H9 (cell line): ENCODE measurements around the gene SLC17A2. TPM values are rescaled to one million over a fixed set of nuclear protein-coding genes. Genes with fewer than 3 reads are reported as not detected.

ENCODE experiments used
- DNase-seq: peaks from one replicate; pipeline ENCODE4 v3.0.0-alpha.2; 2017
- H2AFZ ChIP-seq: one replicate; pipeline ENCODE4 v1.6.1; 2013; ENCODE audit warnings: mild to moderate bottlenecking, low read length, control low read depth, moderate library complexity
- H2AK5ac ChIP-seq: 2 replicates; pipeline ENCODE4 v1.6.1; 2013; ENCODE audit warnings: low read length, control low read depth, mixed read lengths; ENCODE audit not compliant: insufficient read length
- H2BK120ac ChIP-seq: one replicate; pipeline ENCODE4 v1.6.1; 2013; ENCODE audit warnings: low read depth, mild to moderate bottlenecking, low read length, control low read depth, inconsistent platforms; ENCODE audit not compliant: poor library complexity, severe bottlenecking
- H2BK12ac ChIP-seq: 2 replicates; pipeline ENCODE4 v1.6.1; 2013; ENCODE audit warnings: low read length, control low read depth, mixed read lengths, low read depth; ENCODE audit not compliant: insufficient read length
- H2BK15ac ChIP-seq: 2 replicates; pipeline ENCODE4 v1.6.1; 2013; ENCODE audit warnings: low read depth, low read length, control low read depth
- H2BK20ac ChIP-seq: one replicate; pipeline ENCODE4 v1.6.1; 2013; ENCODE audit warnings: low read depth, mild to moderate bottlenecking, low read length, control low read depth, inconsistent platforms; ENCODE audit not compliant: poor library complexity, severe bottlenecking
- H2BK5ac ChIP-seq: 2 replicates; pipeline ENCODE4 v1.6.1; 2013; ENCODE audit warnings: low read length, control low read depth, mixed read lengths; ENCODE audit not compliant: insufficient read length
- H3K14ac ChIP-seq: 2 replicates; pipeline ENCODE4 v1.6.1; 2013; ENCODE audit warnings: low read length, control low read depth; ENCODE audit not compliant: insufficient read depth
- H3K18ac ChIP-seq: 2 replicates; pipeline ENCODE4 v1.6.1; 2013; ENCODE audit warnings: low read depth, mild to moderate bottlenecking, mixed read lengths, low read length, control low read depth; ENCODE audit not compliant: insufficient read length
- H3K23ac ChIP-seq: 2 replicates; pipeline ENCODE4 v1.6.1; 2013; ENCODE audit warnings: low read length, control low read depth, mixed read lengths, low read depth; ENCODE audit not compliant: insufficient read length
- H3K23me2 ChIP-seq: 2 replicates; pipeline ENCODE4 v1.6.1; 2013; ENCODE audit warnings: low read depth, mild to moderate bottlenecking, mixed read lengths, low read length, control low read depth; ENCODE audit not compliant: insufficient read length, poor library complexity, severe bottlenecking
- H3K27ac ChIP-seq: 2 replicates; pipeline ENCODE4 v1.5.1; 2013; ENCODE audit warnings: low read length, control low read depth, mixed read lengths, low read depth; ENCODE audit not compliant: insufficient read length
- H3K27me3 ChIP-seq: 2 replicates; pipeline ENCODE4 v1.6.1; 2013; ENCODE audit warnings: low read length, control low read depth, inconsistent platforms; ENCODE audit not compliant: insufficient read depth
- H3K4ac ChIP-seq: 2 replicates; pipeline ENCODE4 v1.6.1; 2013; ENCODE audit warnings: low read depth, mild to moderate bottlenecking, control low read depth, inconsistent platforms, low read length, moderate library complexity
- H3K4me1 ChIP-seq: 2 replicates; pipeline ENCODE4 v1.6.1; 2013; ENCODE audit warnings: low read length, control low read depth, inconsistent platforms; ENCODE audit not compliant: insufficient read depth
- H3K4me2 ChIP-seq: 2 replicates; pipeline ENCODE4 v1.6.1; 2013; ENCODE audit warnings: low read length, control low read depth, mixed read lengths; ENCODE audit not compliant: insufficient read length, insufficient read depth
- H3K56ac ChIP-seq: 2 replicates; pipeline ENCODE4 v1.6.1; 2013; ENCODE audit warnings: low read depth, mild to moderate bottlenecking, mixed read lengths, low read length, control low read depth; ENCODE audit not compliant: insufficient read length
- H3K79me1 ChIP-seq: 2 replicates; pipeline ENCODE4 v1.6.1; 2013; ENCODE audit warnings: low read depth, mild to moderate bottlenecking, moderate library complexity, low read length, control low read depth, inconsistent platforms; ENCODE audit not compliant: insufficient read depth, poor library complexity, severe bottlenecking
- H3K79me2 ChIP-seq: 2 replicates; pipeline ENCODE4 v1.6.1; 2013; ENCODE audit warnings: low read length, control low read depth, inconsistent platforms; ENCODE audit not compliant: insufficient read depth
- H3K9ac ChIP-seq: 2 replicates; pipeline ENCODE4 v1.6.1; 2013; ENCODE audit warnings: low read length, control low read depth, mixed read lengths; ENCODE audit not compliant: insufficient read length; ENCODE audit errors: extremely low read depth
- H3K9me3 ChIP-seq: one replicate; pipeline ENCODE4 v1.6.1; 2013; ENCODE audit warnings: low read depth, low read length, inconsistent platforms; ENCODE audit not compliant: control insufficient read depth
- H3T11ph ChIP-seq: one replicate; pipeline ENCODE4 v1.6.1; 2013; ENCODE audit warnings: mild to moderate bottlenecking, low read length, control low read depth, inconsistent platforms
- H4K20me1 ChIP-seq: one replicate; pipeline ENCODE4 v1.6.1; 2013; ENCODE audit not compliant: control insufficient read depth, insufficient read length, insufficient read depth
- H4K5ac ChIP-seq: 2 replicates; pipeline ENCODE4 v1.6.1; 2013; ENCODE audit warnings: low read depth, mild to moderate bottlenecking, mixed read lengths, low read length, control low read depth; ENCODE audit not compliant: insufficient read length
- H4K8ac ChIP-seq: replicated peaks from 2 replicates; pipeline ENCODE4 v1.6.1; 2013; ENCODE audit warnings: low read length, control low read depth, mixed read lengths, low read depth; ENCODE audit not compliant: insufficient read length
- H4K91ac ChIP-seq: 2 replicates; pipeline ENCODE4 v1.6.1; 2013; ENCODE audit warnings: low read depth, mild to moderate bottlenecking, moderate library complexity, mixed read lengths, low read length, control low read depth; ENCODE audit not compliant: insufficient read length
- H3K27ac Mint-ChIP-seq, 3 experiments: 2 replicates in 2 of 3; 3 replicates in 1 of 3; pipeline ENCODE4 v1.8.0; 2020 to 2021; ENCODE audit warnings: mixed read lengths in 3 of 3, mild to moderate bottlenecking in 1 of 3, moderate library complexity in 1 of 3
- H3K27me3 Mint-ChIP-seq: 2 replicates; pipeline ENCODE4 v1.8.0; 2021; ENCODE audit warnings: low read depth, mild to moderate bottlenecking, moderate library complexity, mixed read lengths
- H3K36me3 Mint-ChIP-seq, 3 experiments: 2 replicates in 2 of 3; 3 replicates in 1 of 3; pipeline ENCODE4 v1.8.0; 2020 to 2021; ENCODE audit warnings: low read depth in 3 of 3, mixed read lengths in 3 of 3; ENCODE audit not compliant: insufficient read depth in 1 of 3
- H3K4me1 Mint-ChIP-seq, 2 experiments: 2 replicates each; pipeline ENCODE4 v1.8.0; 2020; ENCODE audit warnings: mixed read lengths in 2 of 2
- H3K4me3 Mint-ChIP-seq, 2 experiments: 2 replicates in 1 of 2; 3 replicates in 1 of 2; pipeline ENCODE4 v1.8.0; 2020 to 2021; ENCODE audit warnings: mild to moderate bottlenecking in 2 of 2, mixed read lengths in 2 of 2, moderate library complexity in 1 of 2
- H3K9me3 Mint-ChIP-seq, 2 experiments: 2 replicates in 1 of 2; 3 replicates in 1 of 2; pipeline ENCODE4 v1.8.0; 2020; ENCODE audit warnings: mild to moderate bottlenecking in 2 of 2, mixed read lengths in 2 of 2, moderate library complexity in 1 of 2
- CTCF ChIP-seq: fragments of 200-600 bp; sonication (generic); conservative IDR thresholded peaks from 3 replicates; pipeline ENCODE4 v1.8.0; 2021; ENCODE audit warnings: antibody characterized with exemption, mild to moderate bottlenecking
- WGBS: extraction: QIAGEN DNeasy Blood & Tissue Kit; methylation state at CpG from one replicate; pipeline ENCODE4 v1.1.7; 2013; ENCODE audit warnings: missing lambda C conversion rate, low lambda C conversion rate, mixed read lengths; ENCODE audit not compliant: insufficient read length; ENCODE audit errors: extremely low coverage; 5-methylcytosine and 5-hydroxymethylcytosine counted together
- total RNA-seq: library from RNA; stranded (reverse); gene quantifications from 2 replicates; pipeline ENCODE4 v1.2.1, GENCODE V29; 2021

The SLC17A2 gene
- total RNA-seq, 1 experiment from 2014 or later = not detected

DNA sequence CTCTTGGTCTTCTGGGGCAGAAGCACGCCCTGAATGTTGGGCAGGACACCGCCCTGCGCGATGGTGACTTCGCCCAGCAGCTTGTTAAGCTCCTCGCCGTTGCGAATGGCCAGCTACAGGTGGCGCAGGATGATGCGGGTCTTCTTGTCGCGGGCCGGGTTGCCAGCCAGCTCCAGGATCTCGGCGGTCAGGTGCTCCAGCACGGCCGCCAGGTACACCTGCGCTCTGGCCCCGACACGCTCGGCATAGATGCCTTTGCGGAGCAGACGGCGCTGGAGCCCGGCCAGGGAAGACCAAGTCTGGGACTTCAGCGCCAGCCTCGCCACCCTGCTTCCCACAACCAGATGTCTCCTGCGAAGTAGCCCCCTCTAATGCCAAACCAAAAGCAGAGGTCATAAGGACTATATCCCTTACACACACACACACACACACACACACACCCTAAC is 48.4 kb downstream of the SLC17A2 start:
- Histone ChIP-seq H3K27me3 (no peaks in the 10 kb centered on the region), H3K79me2 (no peaks in the 10 kb centered on the region), H3K4me1 (no peaks in the 10 kb centered on the region), H4K20me1 (no peaks in the 10 kb centered on the region), H3K4me2 (no peak overlapping the region), H2BK5ac (no peak overlapping the region), H3K4ac (no peak overlapping the region), H3K23me2 (no peaks in the 10 kb centered on the region), H4K5ac (no peak overlapping the region), H3T11ph (no peak overlapping the region), H3K18ac (no peak overlapping the region), H2BK12ac (no peak overlapping the region), H4K8ac (no peak overlapping the region), H3K27ac (no peak overlapping the region), H3K9me3 (no peaks in the 10 kb centered on the region), H3K79me1 (no peaks in the 10 kb centered on the region), H2BK15ac (no peak overlapping the region), H3K56ac (no peak overlapping the region), H2AFZ (no peak overlapping the region), H4K91ac (no peak overlapping the region), H2BK120ac (no peak overlapping the region), H2BK20ac (no peak overlapping the region), H3K23ac (no peak overlapping the region), H3K14ac (no peak overlapping the region; the same call in 1 of the 2 replicates), H3K9ac (no peak overlapping the region), H2AK5ac (no peak overlapping the region)
- Mint-ChIP-seq H3K27me3 (peaks cover 9% of the 10 kb centered on the region), H3K36me3 (no peaks in the 10 kb centered on the region), H3K4me3 (peak overlapping the region in 1 of 2 experiments; percentile 39; a peak in 2 of 5 replicates), H3K4me1 (0 out of 4 replicates have a peak, but pooled peaks cover 0 to 2% of the 10 kb centered on the region in 2 experiments), H3K27ac (no peak overlapping the region), H3K9me3 (no peaks in the 10 kb centered on the region; a peak in 1 of 5 replicates)
- TF ChIP-seq CTCF = no peak; the same call in 2 of the 3 replicates
- DNase-seq = peak; percentile 85
- no CpG with 5 or more reads among the region's 28 CpGs for WGBS
